Measurements from ENCODE around the gene ANP32E.

DNA sequence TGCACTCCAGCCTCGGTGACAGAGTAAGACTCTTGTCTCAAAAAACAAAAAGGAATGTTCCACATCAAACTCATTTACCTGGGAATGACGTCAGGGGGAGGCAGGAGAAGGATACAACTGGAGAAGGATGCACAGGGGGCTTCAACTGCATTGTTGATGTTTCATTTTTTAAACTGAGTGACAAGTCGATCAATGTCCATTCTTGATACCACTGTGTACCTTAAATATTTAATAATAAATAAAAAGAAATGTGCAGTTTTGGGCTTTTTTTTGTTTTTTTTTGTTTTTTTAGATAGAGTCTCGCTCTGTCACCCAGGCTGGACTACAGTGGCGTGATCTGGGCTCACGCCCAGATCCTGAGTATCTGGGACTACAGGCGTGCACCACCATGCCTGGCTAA, 50.4 kb downstream of the ANP32E start:
- no peak for TF ChIP-seq CTCF (IDR thresholded peaks at IDR 0.05 in 8 of 11, conservative IDR thresholded peaks at IDR 0.05 in 3 of 11)
- TF ChIP-seq POLR2A (IDR thresholded peaks at IDR 0.05), result no peak
- TF ChIP-seq POLR2AphosphoS5 (IDR thresholded peaks at IDR 0.05), result no peak

Measured in spleen (tissue), 7 donors.